Measurements from ENCODE around the gene FGFR2. TPM values are rescaled to one million over a fixed set of nuclear protein-coding genes. Genes with fewer than 3 reads are reported as not detected.

FGFR2 gene
- total RNA-seq, 2 experiments from 2014 or later: not detected

DNA sequence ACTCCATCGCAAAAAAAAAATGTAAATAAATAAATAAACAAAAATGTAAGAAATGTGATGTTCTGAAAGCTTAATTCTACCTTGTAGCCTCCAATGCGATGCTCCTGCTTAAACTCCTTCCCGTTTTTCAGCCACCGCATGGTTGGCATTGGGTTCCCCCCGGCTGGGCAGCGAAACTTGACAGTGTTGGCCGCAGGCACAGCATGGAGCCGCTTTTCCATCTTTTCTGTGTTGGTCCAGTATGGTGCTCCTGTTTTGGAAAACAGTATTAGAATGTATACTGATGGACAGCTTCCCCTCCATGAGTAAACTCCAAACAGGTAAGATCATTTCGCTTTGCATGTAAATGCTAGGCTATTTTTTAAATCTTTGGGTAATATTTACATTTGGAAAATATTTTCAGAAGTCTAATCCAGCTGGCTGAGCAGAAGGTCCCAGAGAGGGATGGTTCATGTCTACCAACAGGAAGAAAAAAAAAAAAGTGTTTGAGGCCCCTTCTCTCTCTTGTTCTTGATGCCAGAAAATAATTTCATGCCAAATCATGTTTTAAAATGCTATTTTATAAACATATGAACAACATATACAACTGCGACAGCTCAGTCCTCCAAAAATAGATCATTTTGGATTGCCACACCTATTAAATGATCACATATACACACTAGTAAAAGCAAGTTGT is 46.9 kb downstream of the FGFR2 start:
- Histone ChIP-seq H3K4me1 (ENCODE audit: insufficient read depth, low read length, poor library complexity, severe bottlenecking) (no peaks in the 10 kb centered on the region), H3K4me3 (ENCODE audit: low read depth, low read length, poor library complexity, severe bottlenecking) (no peak overlapping the region), H3K9me3 (ENCODE audit: low read length) (no peaks in the 10 kb centered on the region), H3K4me2 (ENCODE audit: low read length) (no peak overlapping the region), H3K36me3 (ENCODE audit: insufficient read depth, low read length) (no peaks in the 10 kb centered on the region), H4K20me1 (ENCODE audit: insufficient read depth, low read length) (no peaks in the 10 kb centered on the region), H3K27ac (ENCODE audit: low read depth, low read length, poor library complexity, severe bottlenecking) (no peak overlapping the region), H2AFZ (ENCODE audit: low read length) (no peak overlapping the region), H3K9me2 (ENCODE audit: insufficient read depth, low read length) (no peaks in the 10 kb centered on the region), H3K79me2 (ENCODE audit: insufficient read depth, low read depth, low read length) (no peaks in the 10 kb centered on the region)
- CTCF ChIA-PET (ENCODE audit: unreplicated experiment): no interaction called here
- POLR2A ChIA-PET: interaction anchor here (0.7 kb wide), 1 partner anchor 29 kb away, joined by 5 read pairs; no protein-coding TSS in a partner anchor
- TF ChIP-seq EZH2phosphoT487 (IDR thresholded peaks at IDR 0.05; ENCODE audit: borderline replicate concordance, low read depth, low read length) (no peak), CTCF (conservative IDR thresholded peaks at IDR 0.05; ENCODE audit: low read length) (no peak)
- intact Hi-C loops (cut with micrococcal nuclease; ENCODE audit: unreplicated experiment): no loop called here
- no peak for DNase-seq (ENCODE audit: low spot score)
- no TSS peak for BruUV-seq (replicated peaks)

DNA sequence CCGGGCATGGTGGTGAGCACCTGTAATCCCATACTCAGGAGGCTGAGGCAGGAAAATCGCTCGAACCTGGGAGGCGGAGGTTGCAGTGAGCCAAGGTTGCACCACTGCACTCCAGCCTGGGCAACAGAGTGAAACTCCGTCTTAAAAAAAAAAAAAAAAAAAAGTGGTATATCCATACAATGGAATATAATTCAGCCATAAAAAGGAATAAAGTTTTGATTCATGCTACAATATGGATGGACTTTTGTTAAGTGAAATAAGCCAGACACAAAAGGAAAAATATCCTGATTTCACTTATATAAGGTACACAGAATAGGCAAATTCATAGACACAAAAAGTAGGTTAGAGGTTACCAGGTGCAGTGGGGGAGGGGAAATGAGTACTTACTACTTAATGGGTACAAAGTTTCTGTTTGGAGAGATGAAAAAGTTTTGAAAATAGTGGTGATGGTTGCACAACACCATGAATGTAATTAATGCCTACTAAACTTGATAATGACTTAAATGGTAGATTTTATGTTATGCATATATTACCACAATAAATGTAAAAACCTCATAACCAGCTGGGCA is 53.9 kb downstream of the FGFR2 start:
- Histone ChIP-seq H3K9me3 (ENCODE audit: low read length) (no peaks in the 10 kb centered on the region), H4K20me1 (ENCODE audit: insufficient read depth, low read length) (no peaks in the 10 kb centered on the region), H3K27ac (ENCODE audit: low read depth, low read length, poor library complexity, severe bottlenecking) (no peak overlapping the region), H3K36me3 (ENCODE audit: insufficient read depth, low read length) (no peaks in the 10 kb centered on the region), H3K4me3 (ENCODE audit: low read depth, low read length, poor library complexity, severe bottlenecking) (no peak overlapping the region), H3K9me2 (ENCODE audit: insufficient read depth, low read length) (no peaks in the 10 kb centered on the region), H3K79me2 (ENCODE audit: insufficient read depth, low read depth, low read length) (no peaks in the 10 kb centered on the region), H3K4me1 (ENCODE audit: insufficient read depth, low read length, poor library complexity, severe bottlenecking) (no peaks in the 10 kb centered on the region), H3K4me2 (ENCODE audit: low read length) (no peak overlapping the region), H2AFZ (ENCODE audit: low read length) (no peak overlapping the region)
- BruUV-seq (replicated peaks): no TSS peak
- ChIA-PET CTCF (ENCODE audit: unreplicated experiment) (no interaction called here), POLR2A (no interaction called here)
- DNase-seq (ENCODE audit: low spot score): no peak
- intact Hi-C loops (cut with micrococcal nuclease; ENCODE audit: unreplicated experiment): no loop called here
- TF ChIP-seq CTCF (conservative IDR thresholded peaks at IDR 0.05; ENCODE audit: low read length): no peak

DNA sequence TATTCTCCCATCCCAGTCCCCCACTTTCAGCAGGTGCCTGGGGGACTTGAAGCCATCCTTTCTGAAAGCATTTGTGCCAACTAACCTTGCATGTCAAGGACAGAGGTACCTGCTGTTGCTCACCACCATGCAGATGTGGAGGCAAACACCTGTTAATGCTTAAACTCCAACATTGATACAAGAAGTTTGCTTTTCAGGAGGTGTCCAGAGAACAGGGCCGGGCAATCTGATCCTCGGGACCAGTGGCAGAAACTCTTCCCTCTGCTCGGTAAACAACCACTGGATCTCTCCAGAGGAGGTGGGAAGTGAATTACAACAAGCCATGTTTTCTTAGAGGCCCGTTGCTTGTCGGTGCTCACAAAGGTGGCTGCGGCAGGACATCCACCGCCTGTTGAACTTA is 54.7 kb downstream of the FGFR2 start:
- no peak for DNase-seq (ENCODE audit: low spot score)
- Histone ChIP-seq H3K4me3 (ENCODE audit: low read depth, low read length, poor library complexity, severe bottlenecking) (no peak overlapping the region), H3K9me3 (ENCODE audit: low read length) (no peaks in the 10 kb centered on the region), H3K79me2 (ENCODE audit: insufficient read depth, low read depth, low read length) (no peaks in the 10 kb centered on the region), H4K20me1 (ENCODE audit: insufficient read depth, low read length) (no peaks in the 10 kb centered on the region), H2AFZ (ENCODE audit: low read length) (no peak overlapping the region), H3K9me2 (ENCODE audit: insufficient read depth, low read length) (no peaks in the 10 kb centered on the region), H3K36me3 (ENCODE audit: insufficient read depth, low read length) (no peaks in the 10 kb centered on the region), H3K4me2 (ENCODE audit: low read length) (no peak overlapping the region), H3K27ac (ENCODE audit: low read depth, low read length, poor library complexity, severe bottlenecking) (no peak overlapping the region), H3K4me1 (ENCODE audit: insufficient read depth, low read length, poor library complexity, severe bottlenecking) (no peaks in the 10 kb centered on the region)
- ChIA-PET CTCF (ENCODE audit: unreplicated experiment) (no interaction called here), POLR2A (no interaction called here)
- intact Hi-C loops (cut with micrococcal nuclease; ENCODE audit: unreplicated experiment): no loop called here
- TF ChIP-seq CTCF (conservative IDR thresholded peaks at IDR 0.05; ENCODE audit: low read length) (no peak), EZH2phosphoT487 (IDR thresholded peaks at IDR 0.05; ENCODE audit: borderline replicate concordance, low read depth, low read length) (no peak)
- BruUV-seq (replicated peaks): no TSS peak

Data from OCI-LY7 (cell line).